KG1 (cell line): ENCODE data around the gene CYSTM1.
"Not testable (repeated sequence)": the region's sequence is repeated elsewhere in the genome, so short reads cannot be mapped to it uniquely, and the experiment has no call there.

Experiments
- DNase-seq: peaks from one replicate; lab custom pipeline; 2025; lab: John Stamatoyannopoulos, UW

The CYSTM1 gene

GRCh38 chr5:140178482-140179116 lies 3.6 kb downstream of the CYSTM1 start:
- DNase-seq: no peak

- DNase-seq: no peak
Observed at GRCh38 chr5:140181002-140181483, 6.1 kb downstream of the CYSTM1 start.

GRCh38 chr5:140181525-140181924 lies 6.5 kb downstream of the CYSTM1 start:
- no peak for DNase-seq

- DNase-seq: no peak
Observed at GRCh38 chr5:140182075-140182711, 7.2 kb downstream of the CYSTM1 start.

GRCh38 chr5:140182803-140183367 lies 7.9 kb downstream of the CYSTM1 start:
- DNase-seq: no peak

- DNase-seq: no peak
Observed at GRCh38 chr5:140185409-140185808, 10.4 kb downstream of the CYSTM1 start.

GRCh38 chr5:140186267-140186671 lies 11.3 kb downstream of the CYSTM1 start:
- no peak for DNase-seq

GRCh38 chr5:140189253-140189652 lies 14.3 kb downstream of the CYSTM1 start:
- DNase-seq: no peak

GRCh38 chr5:140189977-140190871 lies 15.2 kb downstream of the CYSTM1 start:
- no peak for DNase-seq

- no peak for DNase-seq
Observed at GRCh38 chr5:140190872-140191218, 15.9 kb downstream of the CYSTM1 start.

GRCh38 chr5:140192715-140193430 lies 17.9 kb downstream of the CYSTM1 start:
- no peak for DNase-seq

- no peak for DNase-seq
Observed at GRCh38 chr5:140194662-140195061, 19.7 kb downstream of the CYSTM1 start.

GRCh38 chr5:140196115-140196814 lies 21.3 kb downstream of the CYSTM1 start:
- DNase-seq: no peak

GRCh38 chr5:140197023-140197422 lies 22.0 kb downstream of the CYSTM1 start:
- DNase-seq: no peak

- not testable (repeated sequence) for DNase-seq
Observed at GRCh38 chr5:140198915-140199314, 23.9 kb downstream of the CYSTM1 start.

- no peak for DNase-seq
Observed at GRCh38 chr5:140202078-140202477, 27.1 kb downstream of the CYSTM1 start.

GRCh38 chr5:140202610-140203009 lies 27.6 kb downstream of the CYSTM1 start:
- DNase-seq: no peak

GRCh38 chr5:140205216-140205615 lies 30.2 kb downstream of the CYSTM1 start:
- no peak for DNase-seq

GRCh38 chr5:140205952-140206351 lies 31.0 kb downstream of the CYSTM1 start:
- DNase-seq: no peak

GRCh38 chr5:140207250-140207964 lies 32.4 kb downstream of the CYSTM1 start:
- DNase-seq: no peak

GRCh38 chr5:140208065-140208464 lies 33.1 kb downstream of the CYSTM1 start:
- no peak for DNase-seq
